ENCODE measurements around the gene ENPP5. TPM values are rescaled to one million over a fixed set of nuclear protein-coding genes. Genes with fewer than 3 reads are reported as not detected.

Gene ENPP5
- total and polyA plus RNA-seq, 4 donors, result 0.17 to 3.2 (median 0.57) TPM

DNA sequence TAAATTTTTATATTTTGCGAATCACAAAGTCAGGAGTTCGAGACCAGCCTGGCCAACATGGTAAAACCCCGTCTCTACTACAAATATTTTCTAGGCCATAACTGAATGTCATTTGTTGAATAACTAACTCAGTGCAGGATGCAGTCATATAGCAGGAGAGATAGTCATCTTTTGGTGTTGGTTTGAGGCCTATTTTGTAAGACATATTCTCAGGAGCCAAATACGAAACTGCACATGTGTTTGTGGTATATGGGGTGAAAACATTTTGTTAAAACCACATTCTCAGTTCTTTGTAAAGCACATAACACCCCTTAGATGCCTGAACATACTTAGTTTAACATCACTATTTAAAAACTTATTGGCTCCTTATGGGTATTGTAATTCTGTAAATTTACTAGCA is 4.7 kb upstream of the ENPP5 start:
- Histone ChIP-seq H3K4me3 (ENCODE audit: low read depth in 1 of 3, low read length in 3 of 3) (no peak overlapping the region), H3K27ac (ENCODE audit: low read depth in 1 of 2, low read length in 2 of 2) (no peak overlapping the region), H3K27me3 (ENCODE audit: control insufficient read depth in 4 of 4, insufficient read depth in 4 of 4, low read length in 3 of 4) (no peaks in the 10 kb centered on the region), H3K9me3 (ENCODE audit: control insufficient read depth in 4 of 4, low read length in 3 of 4) (no peaks in the 10 kb centered on the region), H3K36me3 (ENCODE audit: control insufficient read depth in 4 of 4, insufficient read depth in 3 of 4, low read depth in 1 of 4, low read length in 3 of 4) (no peaks in the 10 kb centered on the region), H3K4me1 (ENCODE audit: control insufficient read depth in 4 of 4, insufficient read depth in 4 of 4, low read length in 3 of 4) (peaks cover 3 to 6% (median 4%) of the 10 kb centered on the region in 4 donors), H3K9ac (ENCODE audit: low read depth in 1 of 2, low read length in 2 of 2) (no peak overlapping the region)
- DNase-seq (ENCODE audit: low spot score), result no peak
- TF ChIP-seq FOXA1 (IDR thresholded peaks at IDR 0.05) (no peak), TAF1 (conservative IDR thresholded peaks at IDR 0.05) (no peak), HNF4A (conservative IDR thresholded peaks at IDR 0.05) (no peak), NR2F2 (IDR thresholded peaks at IDR 0.05) (no peak), GABPA (IDR thresholded peaks at IDR 0.05 in 1 of 2, conservative IDR thresholded peaks at IDR 0.05 in 1 of 2) (no peak), EGR1 (IDR thresholded peaks at IDR 0.05; ENCODE audit: low read depth in 2 of 2) (no peak), HNF4G (IDR thresholded peaks at IDR 0.05) (no peak), RAD21 (IDR thresholded peaks at IDR 0.05) (no peak), FOXA2 (IDR thresholded peaks at IDR 0.05) (no peak), JUND (IDR thresholded peaks at IDR 0.05) (no peak), RXRA (IDR thresholded peaks at IDR 0.05) (no peak), SP1 (IDR thresholded peaks at IDR 0.05) (no peak)
- TF ChIP-seq, protein P1, sequence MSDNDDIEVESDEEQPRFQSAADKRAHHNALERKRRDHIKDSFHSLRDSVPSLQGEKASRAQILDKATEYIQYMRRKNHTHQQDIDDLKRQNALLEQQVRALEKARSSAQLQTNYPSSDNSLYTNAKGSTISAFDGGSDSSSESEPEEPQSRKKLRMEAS (IDR thresholded peaks at IDR 0.05), result no peak
- TF ChIP-seq, protein P2, sequence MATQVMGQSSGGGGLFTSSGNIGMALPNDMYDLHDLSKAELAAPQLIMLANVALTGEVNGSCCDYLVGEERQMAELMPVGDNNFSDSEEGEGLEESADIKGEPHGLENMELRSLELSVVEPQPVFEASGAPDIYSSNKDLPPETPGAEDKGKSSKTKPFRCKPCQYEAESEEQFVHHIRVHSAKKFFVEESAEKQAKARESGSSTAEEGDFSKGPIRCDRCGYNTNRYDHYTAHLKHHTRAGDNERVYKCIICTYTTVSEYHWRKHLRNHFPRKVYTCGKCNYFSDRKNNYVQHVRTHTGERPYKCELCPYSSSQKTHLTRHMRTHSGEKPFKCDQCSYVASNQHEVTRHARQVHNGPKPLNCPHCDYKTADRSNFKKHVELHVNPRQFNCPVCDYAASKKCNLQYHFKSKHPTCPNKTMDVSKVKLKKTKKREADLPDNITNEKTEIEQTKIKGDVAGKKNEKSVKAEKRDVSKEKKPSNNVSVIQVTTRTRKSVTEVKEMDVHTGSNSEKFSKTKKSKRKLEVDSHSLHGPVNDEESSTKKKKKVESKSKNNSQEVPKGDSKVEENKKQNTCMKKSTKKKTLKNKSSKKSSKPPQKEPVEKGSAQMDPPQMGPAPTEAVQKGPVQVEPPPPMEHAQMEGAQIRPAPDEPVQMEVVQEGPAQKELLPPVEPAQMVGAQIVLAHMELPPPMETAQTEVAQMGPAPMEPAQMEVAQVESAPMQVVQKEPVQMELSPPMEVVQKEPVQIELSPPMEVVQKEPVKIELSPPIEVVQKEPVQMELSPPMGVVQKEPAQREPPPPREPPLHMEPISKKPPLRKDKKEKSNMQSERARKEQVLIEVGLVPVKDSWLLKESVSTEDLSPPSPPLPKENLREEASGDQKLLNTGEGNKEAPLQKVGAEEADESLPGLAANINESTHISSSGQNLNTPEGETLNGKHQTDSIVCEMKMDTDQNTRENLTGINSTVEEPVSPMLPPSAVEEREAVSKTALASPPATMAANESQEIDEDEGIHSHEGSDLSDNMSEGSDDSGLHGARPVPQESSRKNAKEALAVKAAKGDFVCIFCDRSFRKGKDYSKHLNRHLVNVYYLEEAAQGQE (IDR thresholded peaks at IDR 0.05), result no peak
- TF ChIP-seq, protein P3, sequence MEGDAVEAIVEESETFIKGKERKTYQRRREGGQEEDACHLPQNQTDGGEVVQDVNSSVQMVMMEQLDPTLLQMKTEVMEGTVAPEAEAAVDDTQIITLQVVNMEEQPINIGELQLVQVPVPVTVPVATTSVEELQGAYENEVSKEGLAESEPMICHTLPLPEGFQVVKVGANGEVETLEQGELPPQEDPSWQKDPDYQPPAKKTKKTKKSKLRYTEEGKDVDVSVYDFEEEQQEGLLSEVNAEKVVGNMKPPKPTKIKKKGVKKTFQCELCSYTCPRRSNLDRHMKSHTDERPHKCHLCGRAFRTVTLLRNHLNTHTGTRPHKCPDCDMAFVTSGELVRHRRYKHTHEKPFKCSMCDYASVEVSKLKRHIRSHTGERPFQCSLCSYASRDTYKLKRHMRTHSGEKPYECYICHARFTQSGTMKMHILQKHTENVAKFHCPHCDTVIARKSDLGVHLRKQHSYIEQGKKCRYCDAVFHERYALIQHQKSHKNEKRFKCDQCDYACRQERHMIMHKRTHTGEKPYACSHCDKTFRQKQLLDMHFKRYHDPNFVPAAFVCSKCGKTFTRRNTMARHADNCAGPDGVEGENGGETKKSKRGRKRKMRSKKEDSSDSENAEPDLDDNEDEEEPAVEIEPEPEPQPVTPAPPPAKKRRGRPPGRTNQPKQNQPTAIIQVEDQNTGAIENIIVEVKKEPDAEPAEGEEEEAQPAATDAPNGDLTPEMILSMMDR (IDR thresholded peaks at IDR 0.05; ENCODE audit: low read depth, low read length, missing input control), result no peak
- TF ChIP-seq, protein P4, sequence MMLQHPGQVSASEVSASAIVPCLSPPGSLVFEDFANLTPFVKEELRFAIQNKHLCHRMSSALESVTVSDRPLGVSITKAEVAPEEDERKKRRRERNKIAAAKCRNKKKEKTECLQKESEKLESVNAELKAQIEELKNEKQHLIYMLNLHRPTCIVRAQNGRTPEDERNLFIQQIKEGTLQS (IDR thresholded peaks at IDR 0.05), result no peak
- TF ChIP-seq, protein P5, sequence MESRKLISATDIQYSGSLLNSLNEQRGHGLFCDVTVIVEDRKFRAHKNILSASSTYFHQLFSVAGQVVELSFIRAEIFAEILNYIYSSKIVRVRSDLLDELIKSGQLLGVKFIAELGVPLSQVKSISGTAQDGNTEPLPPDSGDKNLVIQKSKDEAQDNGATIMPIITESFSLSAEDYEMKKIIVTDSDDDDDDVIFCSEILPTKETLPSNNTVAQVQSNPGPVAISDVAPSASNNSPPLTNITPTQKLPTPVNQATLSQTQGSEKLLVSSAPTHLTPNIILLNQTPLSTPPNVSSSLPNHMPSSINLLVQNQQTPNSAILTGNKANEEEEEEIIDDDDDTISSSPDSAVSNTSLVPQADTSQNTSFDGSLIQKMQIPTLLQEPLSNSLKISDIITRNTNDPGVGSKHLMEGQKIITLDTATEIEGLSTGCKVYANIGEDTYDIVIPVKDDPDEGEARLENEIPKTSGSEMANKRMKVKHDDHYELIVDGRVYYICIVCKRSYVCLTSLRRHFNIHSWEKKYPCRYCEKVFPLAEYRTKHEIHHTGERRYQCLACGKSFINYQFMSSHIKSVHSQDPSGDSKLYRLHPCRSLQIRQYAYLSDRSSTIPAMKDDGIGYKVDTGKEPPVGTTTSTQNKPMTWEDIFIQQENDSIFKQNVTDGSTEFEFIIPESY (IDR thresholded peaks at IDR 0.05), result no peak
- WGBS, result 88% methylated on average over 4 of the region's 4 CpGs
